ENCODE results near the gene AHNAK2.

The AHNAK2 gene

GRCh38 chr14:105005329-105005928, 27.3 kb upstream of the AHNAK2 start:
- in situ Hi-C loops (cut with MboI; ENCODE audit: low pct_unique_long_range_greater_than_20kb, low sequenced_read_pairs, unreplicated experiment): no loop called here
- TF ChIP-seq CTCF (IDR thresholded peaks at IDR 0.05; ENCODE audit: extremely low read depth, insufficient read depth, missing control alignments): no peak
- no peak for DNase-seq (ENCODE audit: low spot score)

- in situ Hi-C loops (cut with MboI; ENCODE audit: low pct_unique_long_range_greater_than_20kb, low sequenced_read_pairs, unreplicated experiment): no loop called here
- no peak for DNase-seq (ENCODE audit: low spot score)
These were observed 21.2 kb upstream of the AHNAK2 start for GRCh38 chr14:104999361-104999760.

GRCh38 chr14:104998801-104999200, 20.6 kb upstream of the AHNAK2 start:
- no peak for TF ChIP-seq CTCF (IDR thresholded peaks at IDR 0.05; ENCODE audit: extremely low read depth, insufficient read depth, missing control alignments)
- no peak for DNase-seq (ENCODE audit: low spot score)
- in situ Hi-C loops (cut with MboI; ENCODE audit: low pct_unique_long_range_greater_than_20kb, low sequenced_read_pairs, unreplicated experiment): no loop called here

More at GRCh38 chr14:104999361-104999760, 21.2 kb upstream of the AHNAK2 start:
- TF ChIP-seq CTCF (IDR thresholded peaks at IDR 0.05; ENCODE audit: extremely low read depth, insufficient read depth, missing control alignments): no peak

GRCh38 chr14:104996483-104996882, 18.3 kb upstream of the AHNAK2 start:
- in situ Hi-C loops (cut with MboI; ENCODE audit: low pct_unique_long_range_greater_than_20kb, low sequenced_read_pairs, unreplicated experiment): no loop called here
- no peak for TF ChIP-seq CTCF (IDR thresholded peaks at IDR 0.05; ENCODE audit: extremely low read depth, insufficient read depth, missing control alignments)
- no peak for DNase-seq (ENCODE audit: low spot score)

GRCh38 chr14:104996032-104996431, 17.9 kb upstream of the AHNAK2 start:
- in situ Hi-C loops (cut with MboI; ENCODE audit: low pct_unique_long_range_greater_than_20kb, low sequenced_read_pairs, unreplicated experiment): no loop called here
- no peak for DNase-seq (ENCODE audit: low spot score)
- TF ChIP-seq CTCF (IDR thresholded peaks at IDR 0.05; ENCODE audit: extremely low read depth, insufficient read depth, missing control alignments): no peak

GRCh38 chr14:104994978-104995377, 16.8 kb upstream of the AHNAK2 start:
- no peak for TF ChIP-seq CTCF (IDR thresholded peaks at IDR 0.05; ENCODE audit: extremely low read depth, insufficient read depth, missing control alignments)
- in situ Hi-C loops (cut with MboI; ENCODE audit: low pct_unique_long_range_greater_than_20kb, low sequenced_read_pairs, unreplicated experiment): no loop called here
- no peak for DNase-seq (ENCODE audit: low spot score)

Measured in GM13977 (cell line).